ENCODE data around the gene HECTD4. TPM values are rescaled to one million over a fixed set of nuclear protein-coding genes. Genes with fewer than 3 reads are reported as not detected.

Gene HECTD4
- total RNA-seq, 1 experiment from 2014 or later = 32.5 TPM

DNA sequence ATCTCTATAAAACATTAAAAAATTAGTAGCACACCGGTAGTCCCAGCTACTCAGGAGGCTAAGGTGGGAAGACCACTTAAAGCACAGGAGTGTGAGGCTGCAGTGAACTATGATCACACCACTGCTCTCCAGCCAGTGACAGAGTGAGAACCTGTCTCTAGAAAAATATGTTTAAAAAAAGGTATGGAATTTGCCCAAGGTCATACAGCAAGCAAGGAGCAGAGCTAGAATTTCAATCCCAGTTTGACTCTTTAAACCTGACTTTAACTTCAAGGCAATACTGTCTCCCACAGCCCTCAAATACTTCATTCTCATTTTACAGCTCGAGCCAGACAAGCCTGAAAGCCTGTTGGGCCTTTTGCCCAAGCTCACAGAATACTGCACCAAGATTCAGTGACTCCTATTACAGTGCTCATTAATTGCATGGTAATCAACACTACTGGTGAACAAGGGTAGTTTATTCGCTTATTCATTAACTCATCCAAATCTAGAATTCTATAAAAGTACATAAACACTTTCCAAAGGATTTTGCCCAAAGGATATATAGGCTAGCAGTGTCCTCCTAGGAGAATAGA is 8.0 kb downstream of the HECTD4 start:
- no peak overlapping the region for H2AFZ ChIP-seq (ENCODE audit: low read length)
- H4K20me1 ChIP-seq (ENCODE audit: insufficient read depth, low read depth, low read length) = no peaks in the 10 kb centered on the region
- H3K4me1 ChIP-seq (ENCODE audit: low read length) = 0 out of 2 replicates have a peak, but pooled peaks cover 3% of the 10 kb centered on the region
- no peak for DNase-seq
- H3K9me3 ChIP-seq (ENCODE audit: low read length) = no peaks in the 10 kb centered on the region
- H3K9ac ChIP-seq (ENCODE audit: low read length) = no peak overlapping the region
- H3K27me3 ChIP-seq (ENCODE audit: low read length) = no peaks in the 10 kb centered on the region
- H3K79me2 ChIP-seq (ENCODE audit: low read length) = peaks cover 92% of the 10 kb centered on the region
- H3K9me2 ChIP-seq (replicated peaks; ENCODE audit: insufficient read depth, low read length) = no peaks in the 10 kb centered on the region
- H3K27ac ChIP-seq (ENCODE audit: low read length) = no peak overlapping the region
- H3K4me2 ChIP-seq (ENCODE audit: low read depth, low read length, poor library complexity, severe bottlenecking) = no peak overlapping the region
- H3K36me3 ChIP-seq (ENCODE audit: insufficient read depth, low read length) = peaks cover 6% of the 10 kb centered on the region; the same call in 1 of the 2 replicates
- H3K4me3 ChIP-seq (ENCODE audit: low read length) = no peak overlapping the region

DNA sequence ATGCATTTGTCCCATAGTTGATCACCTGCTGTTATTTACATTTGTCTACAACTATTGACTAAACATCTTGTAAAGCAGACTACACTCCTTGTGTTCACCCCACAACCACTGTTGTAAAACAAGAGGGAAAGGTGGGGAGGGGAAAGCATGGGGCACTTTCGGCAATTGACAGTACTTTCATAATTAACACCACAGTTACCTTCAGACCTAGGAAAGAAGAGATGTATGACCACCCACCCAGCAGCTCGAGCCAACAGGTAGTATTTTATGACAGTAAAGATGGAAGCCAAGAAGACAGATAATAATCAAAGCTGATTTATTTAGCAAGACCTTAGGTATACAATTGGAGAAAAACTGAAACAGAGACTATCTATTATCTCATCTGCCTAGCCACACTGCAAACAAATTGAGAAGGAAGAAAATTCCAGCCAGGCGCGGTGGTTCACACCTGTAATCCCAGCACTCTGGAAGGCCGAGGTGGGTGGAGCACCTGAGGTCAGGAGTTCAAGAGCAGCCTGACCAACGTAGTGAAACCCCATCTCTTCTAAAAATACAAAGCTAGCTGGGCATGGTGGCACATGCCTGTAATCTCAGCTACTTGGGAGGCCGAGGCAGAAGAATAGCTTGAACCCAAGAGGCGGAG is 11.2 kb downstream of the HECTD4 start:
- H3K4me1 ChIP-seq (ENCODE audit: low read length) = 0 out of 2 replicates have a peak, but pooled peaks cover 3% of the 10 kb centered on the region
- H3K27me3 ChIP-seq (ENCODE audit: low read length) = no peaks in the 10 kb centered on the region
- H3K9me2 ChIP-seq (replicated peaks; ENCODE audit: insufficient read depth, low read length) = no peaks in the 10 kb centered on the region
- H2AFZ ChIP-seq (ENCODE audit: low read length) = no peak overlapping the region
- peaks cover 89% of the 10 kb centered on the region for H3K79me2 ChIP-seq (ENCODE audit: low read length)
- no peak overlapping the region for H3K27ac ChIP-seq (ENCODE audit: low read length)
- no peaks in the 10 kb centered on the region for H4K20me1 ChIP-seq (ENCODE audit: insufficient read depth, low read depth, low read length)
- no peaks in the 10 kb centered on the region for H3K9me3 ChIP-seq (ENCODE audit: low read length)
- H3K4me2 ChIP-seq (ENCODE audit: low read depth, low read length, poor library complexity, severe bottlenecking) = no peak overlapping the region
- H3K9ac ChIP-seq (ENCODE audit: low read length) = no peak overlapping the region
- DNase-seq = peak; percentile 29
- no peak overlapping the region for H3K4me3 ChIP-seq (ENCODE audit: low read length)
- H3K36me3 ChIP-seq (ENCODE audit: insufficient read depth, low read length) = peaks cover 6% of the 10 kb centered on the region; the same call in 1 of the 2 replicates

- H3K79me2 ChIP-seq (ENCODE audit: low read length) = peaks cover 93% of the 10 kb centered on the region
Observed at GRCh38 chr12:112370199-112370598, 12.0 kb downstream of the HECTD4 start.

GRCh38 chr12:112368856-112369255 is 13.4 kb downstream of the HECTD4 start:
- Histone ChIP-seq H4K20me1 (ENCODE audit: insufficient read depth, low read depth, low read length) (no peaks in the 10 kb centered on the region), H3K27me3 (ENCODE audit: low read length) (no peaks in the 10 kb centered on the region), H3K4me3 (ENCODE audit: low read length) (no peak overlapping the region), H3K4me2 (ENCODE audit: low read depth, low read length, poor library complexity, severe bottlenecking) (no peak overlapping the region), H3K9me2 (replicated peaks; ENCODE audit: insufficient read depth, low read length) (no peaks in the 10 kb centered on the region), H3K27ac (ENCODE audit: low read length) (no peak overlapping the region), H3K9me3 (ENCODE audit: low read length) (no peaks in the 10 kb centered on the region), H2AFZ (ENCODE audit: low read length) (no peak overlapping the region), H3K9ac (ENCODE audit: low read length) (no peak overlapping the region), H3K4me1 (ENCODE audit: low read length) (0 out of 2 replicates have a peak, but pooled peaks cover 3% of the 10 kb centered on the region), H3K79me2 (ENCODE audit: low read length) (peaks cover 86% of the 10 kb centered on the region), H3K36me3 (ENCODE audit: insufficient read depth, low read length) (no peaks in the 10 kb centered on the region)
- DNase-seq = no peak

More at GRCh38 chr12:112370199-112370598, 12.0 kb downstream of the HECTD4 start:
- Histone ChIP-seq H3K9me3 (ENCODE audit: low read length) (no peaks in the 10 kb centered on the region), H3K4me1 (ENCODE audit: low read length) (0 out of 2 replicates have a peak, but pooled peaks cover 3% of the 10 kb centered on the region), H3K36me3 (ENCODE audit: insufficient read depth, low read length) (peaks cover 3% of the 10 kb centered on the region; the same call in 1 of the 2 replicates), H3K9me2 (replicated peaks; ENCODE audit: insufficient read depth, low read length) (no peaks in the 10 kb centered on the region), H3K4me2 (ENCODE audit: low read depth, low read length, poor library complexity, severe bottlenecking) (no peak overlapping the region), H4K20me1 (ENCODE audit: insufficient read depth, low read depth, low read length) (no peaks in the 10 kb centered on the region), H3K9ac (ENCODE audit: low read length) (no peak overlapping the region), H3K27me3 (ENCODE audit: low read length) (no peaks in the 10 kb centered on the region), H2AFZ (ENCODE audit: low read length) (no peak overlapping the region), H3K27ac (ENCODE audit: low read length) (no peak overlapping the region), H3K4me3 (ENCODE audit: low read length) (no peak overlapping the region)
- peak; percentile 9 for DNase-seq

GRCh38 chr12:112367965-112368364 is 14.3 kb downstream of the HECTD4 start:
- Histone ChIP-seq H3K4me2 (ENCODE audit: low read depth, low read length, poor library complexity, severe bottlenecking) (no peak overlapping the region), H2AFZ (ENCODE audit: low read length) (no peak overlapping the region), H3K79me2 (ENCODE audit: low read length) (peaks cover 83% of the 10 kb centered on the region), H3K27ac (ENCODE audit: low read length) (no peak overlapping the region), H3K4me3 (ENCODE audit: low read length) (no peak overlapping the region), H3K27me3 (ENCODE audit: low read length) (no peaks in the 10 kb centered on the region), H3K9ac (ENCODE audit: low read length) (no peak overlapping the region), H3K4me1 (ENCODE audit: low read length) (0 out of 2 replicates have a peak, but pooled peaks cover 3% of the 10 kb centered on the region), H3K9me2 (replicated peaks; ENCODE audit: insufficient read depth, low read length) (no peaks in the 10 kb centered on the region), H4K20me1 (ENCODE audit: insufficient read depth, low read depth, low read length) (no peaks in the 10 kb centered on the region), H3K9me3 (ENCODE audit: low read length) (no peaks in the 10 kb centered on the region), H3K36me3 (ENCODE audit: insufficient read depth, low read length) (no peaks in the 10 kb centered on the region)
- DNase-seq = no peak

- H3K79me2 ChIP-seq (ENCODE audit: low read length) = peaks cover 78% of the 10 kb centered on the region
- DNase-seq = no peak
- H3K27ac ChIP-seq (ENCODE audit: low read length) = no peak overlapping the region
- 0 out of 2 replicates have a peak, but pooled peaks cover 9% of the 10 kb centered on the region for H4K20me1 ChIP-seq (ENCODE audit: insufficient read depth, low read depth, low read length)
- H3K9me2 ChIP-seq (replicated peaks; ENCODE audit: insufficient read depth, low read length) = no peaks in the 10 kb centered on the region
- H3K4me1 ChIP-seq (ENCODE audit: low read length) = no peaks in the 10 kb centered on the region
- no peaks in the 10 kb centered on the region for H3K27me3 ChIP-seq (ENCODE audit: low read length)
- H3K4me2 ChIP-seq (ENCODE audit: low read depth, low read length, poor library complexity, severe bottlenecking) = no peak overlapping the region
- H3K4me3 ChIP-seq (ENCODE audit: low read length) = no peak overlapping the region
- no peak overlapping the region for H3K9ac ChIP-seq (ENCODE audit: low read length)
- no peaks in the 10 kb centered on the region for H3K36me3 ChIP-seq (ENCODE audit: insufficient read depth, low read length)
- H3K9me3 ChIP-seq (ENCODE audit: low read length) = no peaks in the 10 kb centered on the region
- H2AFZ ChIP-seq (ENCODE audit: low read length) = no peak overlapping the region
Observed at GRCh38 chr12:112362310-112362709, 19.9 kb downstream of the HECTD4 start.

DNA sequence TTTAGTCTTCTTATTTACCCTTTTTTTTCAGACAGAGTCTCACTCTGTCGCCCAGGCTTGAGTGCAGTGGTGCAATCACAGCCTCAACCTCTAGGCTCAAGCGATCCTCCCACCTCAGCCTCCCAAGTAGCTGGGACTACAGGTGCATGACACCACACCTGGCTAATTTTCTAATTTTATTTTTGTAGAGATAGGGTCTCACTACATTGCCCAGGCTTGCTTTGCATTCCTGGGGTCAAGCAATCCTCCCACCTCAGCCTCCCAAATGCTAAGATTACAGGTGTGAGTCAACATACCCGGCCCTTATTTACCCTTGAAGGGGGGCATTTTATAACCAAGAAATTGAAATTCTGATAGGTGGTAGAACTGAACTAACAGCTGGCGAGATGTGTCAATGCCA is 21.0 kb downstream of the HECTD4 start:
- no peak for DNase-seq
- Histone ChIP-seq H4K20me1 (ENCODE audit: insufficient read depth, low read depth, low read length) (0 out of 2 replicates have a peak, but pooled peaks cover 9% of the 10 kb centered on the region), H3K27me3 (ENCODE audit: low read length) (no peaks in the 10 kb centered on the region), H3K36me3 (ENCODE audit: insufficient read depth, low read length) (no peaks in the 10 kb centered on the region), H3K79me2 (ENCODE audit: low read length) (peaks cover 78% of the 10 kb centered on the region), H3K4me1 (ENCODE audit: low read length) (no peaks in the 10 kb centered on the region), H3K9me2 (replicated peaks; ENCODE audit: insufficient read depth, low read length) (no peaks in the 10 kb centered on the region), H3K27ac (ENCODE audit: low read length) (no peak overlapping the region), H3K9me3 (ENCODE audit: low read length) (no peaks in the 10 kb centered on the region), H3K4me2 (ENCODE audit: low read depth, low read length, poor library complexity, severe bottlenecking) (no peak overlapping the region), H3K4me3 (ENCODE audit: low read length) (no peak overlapping the region), H3K9ac (ENCODE audit: low read length) (no peak overlapping the region), H2AFZ (ENCODE audit: low read length) (no peak overlapping the region)

DNA sequence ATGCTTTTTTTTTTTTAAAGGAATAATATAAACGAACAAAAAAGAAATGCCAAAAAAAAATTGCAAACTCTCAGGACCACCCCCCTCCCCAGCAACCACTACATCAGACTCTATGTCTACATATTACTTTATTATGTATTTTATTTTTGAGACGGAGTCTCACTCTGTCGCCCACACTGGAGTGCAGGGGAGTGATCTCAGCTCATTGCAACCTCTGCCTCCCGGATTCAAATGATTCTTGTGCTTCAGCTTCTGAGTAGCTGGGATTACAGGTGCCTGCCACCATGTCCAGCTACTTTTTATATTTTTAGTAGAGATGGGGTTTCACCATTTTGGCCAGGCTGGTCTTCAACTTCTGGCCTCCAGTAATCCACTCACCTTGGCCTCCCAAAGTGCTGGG is 22.9 kb downstream of the HECTD4 start:
- no peak overlapping the region for H3K4me2 ChIP-seq (ENCODE audit: low read depth, low read length, poor library complexity, severe bottlenecking)
- DNase-seq = no peak
- no peak overlapping the region for H2AFZ ChIP-seq (ENCODE audit: low read length)
- no peak overlapping the region for H3K9ac ChIP-seq (ENCODE audit: low read length)
- H3K79me2 ChIP-seq (ENCODE audit: low read length) = peaks cover 69% of the 10 kb centered on the region
- no peaks in the 10 kb centered on the region for H3K9me2 ChIP-seq (replicated peaks; ENCODE audit: insufficient read depth, low read length)
- no peaks in the 10 kb centered on the region for H3K27me3 ChIP-seq (ENCODE audit: low read length)
- 0 out of 2 replicates have a peak, but pooled peaks cover 9% of the 10 kb centered on the region for H4K20me1 ChIP-seq (ENCODE audit: insufficient read depth, low read depth, low read length)
- no peaks in the 10 kb centered on the region for H3K36me3 ChIP-seq (ENCODE audit: insufficient read depth, low read length)
- H3K9me3 ChIP-seq (ENCODE audit: low read length) = no peaks in the 10 kb centered on the region
- no peaks in the 10 kb centered on the region for H3K4me1 ChIP-seq (ENCODE audit: low read length)
- no peak overlapping the region for H3K27ac ChIP-seq (ENCODE audit: low read length)
- H3K4me3 ChIP-seq (ENCODE audit: low read length) = no peak overlapping the region
